HepG2 (cell line): ENCODE results near the gene LARP1. TPM values are rescaled to one million over a fixed set of nuclear protein-coding genes. Genes with fewer than 3 reads are reported as not detected.
A peak's percentile ranks its signal among the peaks of the same experiment; 100 is the strongest.

ENCODE experiments used
- ATAC-seq: fragments of 200-7000 bp; cut with Tn5 transposase; 3 replicates; pipeline ENCODE4 v1.9.1; 2020; ENCODE audit warnings: mild to moderate bottlenecking, moderate library complexity
- BruUV-seq: library from RNA; stranded (reverse); fragments of 400-500 nt; replicated peaks from 2 replicates; lab custom pipeline; 2021; lab: Mats Ljungman, UMichigan
- CTCF ChIA-PET: fragments of 300-600 bp; formaldehyde crosslinking; extraction: SDS; loops from one replicate; lab custom pipeline; 2021; ENCODE audit warnings: low total read pairs, inconsistent platforms, low intra/inter-chr PET ratio; lab: Yijun Ruan, JAX
- POLR2A ChIA-PET: fragments of 350-600 bp; sonication (Branson Sonifier 250); formaldehyde crosslinking; loops from one replicate; lab custom pipeline; 2020; ENCODE audit warnings: antibody characterized with exemption, inconsistent platforms; lab: Yijun Ruan, JAX
- DNase-seq: peaks from one replicate; pipeline ENCODE4 v3.0.0-alpha.2; 2015; ENCODE audit warnings: low spot score
- FAIRE-seq: peaks from 3 replicates; lab custom pipeline; 2011; peaks lifted over from hg19 to GRCh38; lab: Jason Lieb, UNC
- H2AFZ ChIP-seq: one replicate; pipeline ENCODE4 v1.6.1; 2011; ENCODE audit warnings: low read length, inconsistent platforms
- H3K27ac ChIP-seq: fragments of 300-600 bp; 3 replicates; pipeline ENCODE4 v1.8.0; 2011; ENCODE audit warnings: mixed run types, mild to moderate bottlenecking, mixed read lengths, low read length, inconsistent platforms; ENCODE audit not compliant: insufficient read depth; ENCODE audit errors: extremely low read length
- H3K27me3 ChIP-seq, 2 experiments: fragments of 200-600 bp in 1 of 2; 2 replicates in 1 of 2; 3 replicates in 1 of 2; pipeline versions ENCODE4 v1.6.0 to v1.8.0; 2011; ENCODE audit warnings: low read length in 2 of 2, mild to moderate bottlenecking in 2 of 2, moderate library complexity in 2 of 2, inconsistent platforms in 1 of 2; ENCODE audit not compliant: insufficient read depth in 2 of 2, control insufficient read depth in 1 of 2
- H3K36me3 ChIP-seq, 2 experiments: fragments of 200-600 bp in 1 of 2; replicated peaks in 1 of 2; 2 replicates in 1 of 2; 3 replicates in 1 of 2; pipeline versions ENCODE4 v1.5.1 to v1.8.0; 2011; ENCODE audit warnings: low read length in 2 of 2, inconsistent platforms in 1 of 2; ENCODE audit not compliant: insufficient read depth in 2 of 2, control insufficient read depth in 1 of 2
- H3K4me1 ChIP-seq: 2 replicates; pipeline ENCODE4 v1.5.1; 2012; ENCODE audit warnings: low read length, inconsistent platforms; ENCODE audit not compliant: insufficient read depth
- H3K4me2 ChIP-seq: 2 replicates; pipeline ENCODE4 v1.6.0; 2011; ENCODE audit warnings: low read depth, low read length, inconsistent platforms
- H3K4me3 ChIP-seq, 3 experiments: fragments of 200-600 bp in 1 of 3; sonication (generic), shearing (Covaris generic) in 1 of 3; replicated peaks in 1 of 3; 2 replicates each; pipeline ENCODE4 v1.5.1; 2011 to 2016; ENCODE audit warnings: low read length in 3 of 3, inconsistent platforms in 2 of 3, low read depth in 2 of 3, mild to moderate bottlenecking in 2 of 3, control low read depth in 1 of 3, mixed read lengths in 1 of 3; ENCODE audit not compliant: insufficient read depth in 1 of 3
- H3K79me2 ChIP-seq: one replicate; pipeline ENCODE4 v1.6.1; 2011; ENCODE audit warnings: low read length, inconsistent platforms; ENCODE audit not compliant: insufficient read depth
- H3K9ac ChIP-seq: 2 replicates; pipeline ENCODE4 v1.6.0; 2011; ENCODE audit warnings: mild to moderate bottlenecking, low read depth, low read length, inconsistent platforms; ENCODE audit not compliant: insufficient read depth
- H3K9me3 ChIP-seq: 2 replicates; pipeline ENCODE4 v1.5.1; 2012; ENCODE audit warnings: mild to moderate bottlenecking, low read length
- H4K20me1 ChIP-seq: 2 replicates; pipeline ENCODE4 v1.6.0; 2011; ENCODE audit warnings: inconsistent platforms, mild to moderate bottlenecking, low read length, moderate library complexity; ENCODE audit not compliant: insufficient read depth
- GTF3A ChIP-seq: sonication (generic); formaldehyde crosslinking; conservative IDR thresholded peaks from 2 replicates; pipeline ENCODE4 v1.4.0; 2020; ENCODE audit warnings: mild to moderate bottlenecking, missing genetic modification reagents
- HNRNPH1 ChIP-seq: fragments of 200-400 bp; formaldehyde crosslinking; optimal IDR thresholded peaks from 2 replicates; pipeline ENCODE3; 2017; ENCODE audit warnings: mild to moderate bottlenecking, low read depth, low read length
- RBM22 ChIP-seq: fragments of 200-400 bp; formaldehyde crosslinking; optimal IDR thresholded peaks from 2 replicates; pipeline ENCODE3; 2017; ENCODE audit warnings: mild to moderate bottlenecking, low read length, moderate library complexity
- RERE ChIP-seq: IDR thresholded peaks from 2 replicates; pipeline ENCODE4 v1.6.1; 2016; ENCODE audit warnings: low read depth, missing genetic modification reagents, missing compliant biosample characterization
- ZBTB7B ChIP-seq: sonication (generic); formaldehyde crosslinking; IDR thresholded peaks from 2 replicates; pipeline ENCODE4 v1.4.0; 2020; ENCODE audit warnings: missing genetic modification reagents
- WGBS: methylation state at CpG from one replicate; pipeline ENCODE4 v1.1.6; 2017; ENCODE audit warnings: low lambda C conversion rate; 5-methylcytosine and 5-hydroxymethylcytosine counted together
- in situ Hi-C: cut with HindIII; loops from 2 replicates; pipeline ENCODE4 v1.10.0; 2017; ENCODE audit warnings: low pct_unique_long_range_greater_than_20kb; ENCODE audit not compliant: extremely low pct_ligation_motif_present
- intact Hi-C: fragments of 100-400 bp; cut with micrococcal nuclease; formaldehyde crosslinking; loops from one replicate; pipeline ENCODE4 v1.10.0; 2022; ENCODE audit not compliant: unreplicated experiment
- polyA plus RNA-seq, 8 experiments: library from polyadenylated mRNA; depleted of rRNA in 3 of 8; stranded (reverse) in 7 of 8; unstranded in 1 of 8; fragments of >200 nt; fragmentation: Illumina TruSeq in 4 of 8; extraction: Trizol in 4 of 8; gene quantifications; 2 replicates each; pipeline versions ENCODE4 v1.2.1 to v1.2.3, GENCODE V29; 2011 to 2016; ENCODE audit warnings: low read depth in 4 of 8, missing spikeins in 1 of 8, mixed read lengths in 1 of 8; ENCODE audit not compliant: insufficient read depth in 1 of 8
- total RNA-seq, 5 experiments: library from RNA; depleted of rRNA; stranded (reverse); fragments of >200 nt; fragmentation: Illumina TruSeq; extraction: Trizol; gene quantifications; 2 replicates each; pipeline ENCODE4 v1.2.3, GENCODE V29; 2016; ENCODE audit warnings: low read depth in 1 of 5

Gene LARP1
- total and polyA plus RNA-seq, 2 of the 13 experiments (the other 11 are each of a cell fraction or from before 2014, with no cell fraction given): 45.2 to 61.4 TPM

- H3K27me3 ChIP-seq: no peaks in the 10 kb centered on the region
- CTCF ChIA-PET: no interaction called here
- 95% methylated on average over 5 of the region's 5 CpGs for WGBS
- intact Hi-C loops: no loop called here
- DNase-seq: no peak
- H3K27ac ChIP-seq: no peak overlapping the region
- no peak overlapping the region for H3K9ac ChIP-seq
- POLR2A ChIA-PET: interaction anchor here (1.0 kb wide), 1 partner anchor 30 kb away, joined by 3 read pairs; the partner anchor contains the start of gene FAXDC2
- peaks cover 7% of the 10 kb centered on the region for H4K20me1 ChIP-seq
- no peaks in the 10 kb centered on the region for H3K9me3 ChIP-seq
- no peak for TF ChIP-seq ZBTB7B (CRISPR knock-in tag)
- TF ChIP-seq GTF3A (CRISPR knock-in tag): no peak
- TF ChIP-seq HNRNPH1: no peak
- no peak for TF ChIP-seq RERE (CRISPR knock-in tag)
- TF ChIP-seq RBM22: peak; percentile 55
- H3K4me3 ChIP-seq: no peak overlapping the region
- no peak overlapping the region for H2AFZ ChIP-seq
- H3K79me2 ChIP-seq: no peaks in the 10 kb centered on the region
- peaks cover 47% of the 10 kb centered on the region for H3K4me1 ChIP-seq
- ATAC-seq: no peak
- no TSS peak for BruUV-seq
- H3K36me3 ChIP-seq: peaks cover 9 to 49% of the 10 kb centered on the region in 2 experiments
- in situ Hi-C loops: no loop called here
- H3K4me2 ChIP-seq: no peak overlapping the region
- no peak for FAIRE-seq
These were observed 65.2 kb downstream of the LARP1 start for GRCh38 chr5:154820383-154820782.
